ENCODE results near the gene IL12RB2. TPM values are rescaled to one million over a fixed set of nuclear protein-coding genes. Genes with fewer than 3 reads are reported as not detected.

Gene IL12RB2
- total RNA-seq, 4 donors from 2014 or later = 0.87 to 6.5 (median 1.7) TPM

DNA sequence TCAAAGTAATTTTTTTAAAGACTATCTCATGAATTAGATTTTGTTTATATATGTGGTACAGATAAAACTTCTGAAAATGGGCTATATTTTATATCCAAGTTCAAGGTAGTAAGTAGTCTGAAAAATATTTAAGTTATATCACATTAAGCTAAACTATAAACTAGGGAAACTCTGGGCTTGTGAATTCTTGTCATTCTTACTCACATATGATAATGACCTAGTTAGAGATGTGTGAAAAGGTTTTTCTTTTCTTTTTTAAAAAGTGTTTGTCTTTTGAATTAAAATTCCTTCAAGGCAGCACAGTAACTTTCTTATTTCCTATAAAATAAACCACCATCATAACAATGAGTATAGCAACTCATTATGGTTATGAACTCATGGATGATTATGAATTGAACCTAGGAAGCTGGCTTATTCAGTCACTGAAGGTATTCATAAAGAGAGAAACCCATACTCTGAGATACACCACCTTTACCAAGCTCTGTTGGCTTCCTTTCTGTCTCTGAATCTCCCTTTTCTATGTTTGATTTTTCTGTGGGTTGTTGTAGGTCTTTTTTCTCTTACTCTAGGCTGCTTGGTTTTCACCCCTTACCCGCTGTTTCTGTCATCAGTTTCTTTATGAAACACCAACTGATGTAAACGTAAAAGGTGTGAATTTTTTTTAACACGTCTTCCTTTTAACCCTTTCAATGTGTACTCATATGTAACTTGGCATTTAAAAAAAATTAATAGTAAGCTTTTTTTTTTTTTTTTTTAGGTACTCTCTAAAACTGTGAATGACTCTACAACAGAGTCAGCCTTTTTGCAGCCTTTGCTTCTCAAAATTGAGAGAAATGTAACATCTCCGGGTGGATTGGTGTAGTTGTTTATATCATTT lies 25.2 kb downstream of the IL12RB2 start:
- TF ChIP-seq, protein P1, sequence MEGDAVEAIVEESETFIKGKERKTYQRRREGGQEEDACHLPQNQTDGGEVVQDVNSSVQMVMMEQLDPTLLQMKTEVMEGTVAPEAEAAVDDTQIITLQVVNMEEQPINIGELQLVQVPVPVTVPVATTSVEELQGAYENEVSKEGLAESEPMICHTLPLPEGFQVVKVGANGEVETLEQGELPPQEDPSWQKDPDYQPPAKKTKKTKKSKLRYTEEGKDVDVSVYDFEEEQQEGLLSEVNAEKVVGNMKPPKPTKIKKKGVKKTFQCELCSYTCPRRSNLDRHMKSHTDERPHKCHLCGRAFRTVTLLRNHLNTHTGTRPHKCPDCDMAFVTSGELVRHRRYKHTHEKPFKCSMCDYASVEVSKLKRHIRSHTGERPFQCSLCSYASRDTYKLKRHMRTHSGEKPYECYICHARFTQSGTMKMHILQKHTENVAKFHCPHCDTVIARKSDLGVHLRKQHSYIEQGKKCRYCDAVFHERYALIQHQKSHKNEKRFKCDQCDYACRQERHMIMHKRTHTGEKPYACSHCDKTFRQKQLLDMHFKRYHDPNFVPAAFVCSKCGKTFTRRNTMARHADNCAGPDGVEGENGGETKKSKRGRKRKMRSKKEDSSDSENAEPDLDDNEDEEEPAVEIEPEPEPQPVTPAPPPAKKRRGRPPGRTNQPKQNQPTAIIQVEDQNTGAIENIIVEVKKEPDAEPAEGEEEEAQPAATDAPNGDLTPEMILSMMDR (IDR thresholded peaks at IDR 0.05) = no peak
- TF ChIP-seq EP300 (IDR thresholded peaks at IDR 0.05) = no peak
- no peak for TF ChIP-seq POLR2A (IDR thresholded peaks at IDR 0.05)
- Histone ChIP-seq H3K9me3 (no peaks in the 10 kb centered on the region), H3K36me3 (no peaks in the 10 kb centered on the region), H3K27ac (no peak overlapping the region), H3K4me1 (no peaks in the 10 kb centered on the region), H3K4me3 (no peak overlapping the region), H3K27me3 (no peaks in the 10 kb centered on the region)
- WGBS, 2 donors = 66 to 70% methylated on average over 4 of the region's 4 CpGs
- no peak for DNase-seq (ENCODE audit: low spot score in 2 of 2)

- no peak for DNase-seq (ENCODE audit: low spot score in 2 of 2)
- WGBS, 2 donors = 88 to 93% methylated on average over 3 of the region's 3 CpGs
- no peaks in the 10 kb centered on the region for H3K36me3 ChIP-seq
These were observed 25.9 kb downstream of the IL12RB2 start for GRCh38 chr1:67333603-67334002.

DNA sequence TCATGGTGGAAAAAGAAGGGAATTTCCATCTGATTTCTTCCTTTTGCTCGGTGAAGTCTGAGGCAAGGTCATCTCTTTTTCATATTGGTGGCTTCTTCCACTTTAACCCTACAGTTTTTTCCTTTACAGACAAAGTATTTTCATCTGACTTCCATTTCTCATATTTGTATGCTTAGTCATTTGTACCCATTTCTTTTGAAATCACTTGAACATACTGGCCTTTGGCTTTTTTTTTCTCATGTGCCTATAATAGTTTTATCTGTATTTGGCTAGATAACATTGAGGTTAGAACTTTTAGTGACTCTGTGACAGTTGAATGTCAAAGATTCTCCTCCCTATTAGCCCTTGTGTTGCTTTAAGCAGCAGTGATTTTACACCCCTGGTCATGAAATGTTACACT lies 27.7 kb downstream of the IL12RB2 start:
- TF ChIP-seq, protein P1 (IDR thresholded peaks at IDR 0.05) = no peak
- TF ChIP-seq POLR2A (IDR thresholded peaks at IDR 0.05) (no peak), EP300 (IDR thresholded peaks at IDR 0.05) (no peak)
- H3K36me3 ChIP-seq = no peaks in the 10 kb centered on the region
- no peak for DNase-seq (ENCODE audit: low spot score in 2 of 2)
- WGBS, 2 donors = 52 to 79% methylated on average over 1 of the region's 1 CpG
- no peak overlapping the region for H3K27ac ChIP-seq
- H3K9me3 ChIP-seq = no peaks in the 10 kb centered on the region
- H3K27me3 ChIP-seq = no peaks in the 10 kb centered on the region
- no peaks in the 10 kb centered on the region for H3K4me1 ChIP-seq
- H3K4me3 ChIP-seq = no peak overlapping the region

More at GRCh38 chr1:67333603-67334002, 25.9 kb downstream of the IL12RB2 start:
- no peak overlapping the region for H3K4me3 ChIP-seq
- no peaks in the 10 kb centered on the region for H3K27me3 ChIP-seq
- no peaks in the 10 kb centered on the region for H3K4me1 ChIP-seq
- no peaks in the 10 kb centered on the region for H3K9me3 ChIP-seq
- TF ChIP-seq EP300 (IDR thresholded peaks at IDR 0.05) = no peak
- TF ChIP-seq POLR2A (IDR thresholded peaks at IDR 0.05) = no peak
- TF ChIP-seq, protein P1 (IDR thresholded peaks at IDR 0.05) = no peak
- no peak overlapping the region for H3K27ac ChIP-seq

- H3K4me3 ChIP-seq = no peak overlapping the region
- no peaks in the 10 kb centered on the region for H3K27me3 ChIP-seq
- H3K4me1 ChIP-seq = no peaks in the 10 kb centered on the region
- H3K36me3 ChIP-seq = no peaks in the 10 kb centered on the region
- no peak overlapping the region for H3K27ac ChIP-seq
- H3K9me3 ChIP-seq = no peaks in the 10 kb centered on the region
- 91 to 92% methylated on average over 5 of the region's 5 CpGs for WGBS, 2 donors
- TF ChIP-seq, protein P1 (IDR thresholded peaks at IDR 0.05) = no peak
- no peak for TF ChIP-seq POLR2A (IDR thresholded peaks at IDR 0.05)
- no peak for TF ChIP-seq EP300 (IDR thresholded peaks at IDR 0.05)
- DNase-seq (ENCODE audit: low spot score in 2 of 2) = no peak
These were observed 28.5 kb downstream of the IL12RB2 start for GRCh38 chr1:67336157-67336556.

DNA sequence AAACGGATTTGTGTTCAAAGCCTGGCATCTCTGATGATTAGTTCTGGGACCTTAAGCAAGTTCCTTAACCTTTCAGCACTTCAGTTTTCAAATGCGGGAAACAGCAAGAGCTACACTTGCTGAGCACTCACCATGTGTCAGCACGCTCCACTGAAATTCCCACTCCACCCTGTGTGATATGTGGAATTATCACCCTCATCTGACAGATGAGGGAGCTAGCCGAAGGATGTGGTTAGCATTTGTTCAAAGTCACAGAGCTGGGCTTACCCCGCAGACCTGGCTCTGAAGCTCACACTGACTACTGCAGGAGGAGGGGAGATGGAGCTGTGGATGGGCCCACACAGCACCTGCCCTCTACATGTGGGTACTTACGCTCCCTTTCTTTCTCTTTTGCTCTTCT lies 29.1 kb downstream of the IL12RB2 start:
- 81 to 88% methylated on average over 6 of the region's 6 CpGs for WGBS, 2 donors
- Histone ChIP-seq H3K27ac (no peak overlapping the region), H3K4me1 (no peaks in the 10 kb centered on the region), H3K9me3 (no peaks in the 10 kb centered on the region), H3K27me3 (no peaks in the 10 kb centered on the region), H3K4me3 (no peak overlapping the region), H3K36me3 (no peaks in the 10 kb centered on the region)
- DNase-seq (ENCODE audit: low spot score in 2 of 2) = no peak
- no peak for TF ChIP-seq EP300 (IDR thresholded peaks at IDR 0.05)
- TF ChIP-seq, protein P1 (IDR thresholded peaks at IDR 0.05) = no peak
- TF ChIP-seq POLR2A (IDR thresholded peaks at IDR 0.05) = no peak

All from tibial nerve (tissue), 4 donors.